Panc1 (cell line): Measurements from ENCODE around the gene ENTREP3. TPM values are rescaled to one million over a fixed set of nuclear protein-coding genes. Genes with fewer than 3 reads are reported as not detected.

Source experiments
- ATAC-seq: fragments of 200-7000 bp; cut with Tn5 transposase; 2 replicates; pipeline ENCODE4 v1.9.1; 2020; ENCODE audit warnings: mild to moderate bottlenecking, moderate library complexity
- Bru-seq: library from RNA; stranded (reverse); fragments of 400-500 nt; gene quantifications from one replicate; lab custom pipeline; 2021; lab: Mats Ljungman, UMichigan
- BruChase-seq, 2 experiments: library from RNA; stranded (reverse); fragments of 400-500 nt; gene quantifications; one replicate each; lab custom pipeline; 2021; lab: Mats Ljungman, UMichigan
- BruUV-seq: library from RNA; stranded (reverse); fragments of 400-500 nt; replicated peaks from 2 replicates; lab custom pipeline; 2021; lab: Mats Ljungman, UMichigan
- CTCF ChIA-PET: fragments of 300-600 bp; sonication (Branson Sonifier 250); formaldehyde crosslinking; loops from one replicate; lab custom pipeline; 2022; ENCODE audit warnings: antibody characterized with exemption; lab: Charles Lee
- POLR2A ChIA-PET: fragments of 300-600 bp; sonication (Branson Sonifier 250); formaldehyde crosslinking; loops from one replicate; lab custom pipeline; 2022; ENCODE audit warnings: antibody characterized with exemption; lab: Charles Lee
- DNase-seq: peaks from one replicate; pipeline ENCODE4 v3.0.0-alpha.2; 2010; ENCODE audit warnings: low read depth, low spot score
- H3K27ac ChIP-seq: 2 replicates; pipeline ENCODE4 v1.5.1; 2011; ENCODE audit warnings: mild to moderate bottlenecking, low read length, inconsistent platforms
- H3K27me3 ChIP-seq: fragments of 200-500 bp; sonication (Bioruptor generic); 2 replicates; pipeline ENCODE4 v1.6.0; 2014; ENCODE audit warnings: low read length, inconsistent platforms; ENCODE audit not compliant: control insufficient read depth, insufficient read depth
- H3K36me3 ChIP-seq: fragments of 200-500 bp; sonication (Bioruptor generic); 2 replicates; pipeline ENCODE4 v1.5.1; 2014; ENCODE audit warnings: inconsistent platforms, mild to moderate bottlenecking, low read length, moderate library complexity; ENCODE audit not compliant: control insufficient read depth, insufficient read depth
- H3K4me1 ChIP-seq: 2 replicates; pipeline ENCODE4 v1.5.1; 2011; ENCODE audit warnings: inconsistent platforms, mild to moderate bottlenecking, low read length, moderate library complexity; ENCODE audit not compliant: control insufficient read depth, insufficient read depth
- H3K4me3 ChIP-seq, 2 experiments: 2 replicates each; pipeline ENCODE4 v1.5.1; 2011 to 2012; ENCODE audit warnings: low read depth in 2 of 2, low read length in 2 of 2, mild to moderate bottlenecking in 2 of 2, inconsistent platforms in 1 of 2, moderate library complexity in 1 of 2
- H3K9me3 ChIP-seq: fragments of 200-500 bp; sonication (Bioruptor generic); 2 replicates; pipeline ENCODE4 v1.5.1; 2014; ENCODE audit warnings: low read depth, mild to moderate bottlenecking, inconsistent platforms, low read length, moderate library complexity; ENCODE audit not compliant: control insufficient read depth, insufficient read depth
- CTCF ChIP-seq: fragments of 450-650 bp; IDR thresholded peaks from 2 replicates; pipeline ENCODE4 v1.5.1; 2017; ENCODE audit warnings: mild to moderate bottlenecking
- POLR2AphosphoS5 ChIP-seq: IDR thresholded peaks from 2 replicates; pipeline ENCODE4 v1.6.1; 2012; ENCODE audit warnings: mild to moderate bottlenecking, low read depth, low read length, moderate library complexity
- REST ChIP-seq, 2 experiments: IDR thresholded peaks; 2 replicates each; pipeline ENCODE4 v1.6.1; 2011 to 2012; ENCODE audit warnings: low read depth in 2 of 2, control low read depth in 1 of 2, low read length in 1 of 2, mild to moderate bottlenecking in 1 of 2, moderate library complexity in 1 of 2; ENCODE audit not compliant: insufficient read depth in 1 of 2
- SIN3A ChIP-seq: IDR thresholded peaks from 2 replicates; pipeline ENCODE4 v1.6.1; 2012; ENCODE audit warnings: low read depth, mild to moderate bottlenecking, low read length, moderate library complexity, borderline replicate concordance; ENCODE audit not compliant: insufficient read depth
- TCF7L2 ChIP-seq: IDR thresholded peaks from 2 replicates; pipeline ENCODE4 v1.6.1; 2011; ENCODE audit warnings: mild to moderate bottlenecking, low read depth, low read length, inconsistent platforms
- in situ Hi-C: cut with HindIII; loops from 2 replicates; pipeline ENCODE4 v1.10.0; 2016; ENCODE audit warnings: low sequenced_read_pairs, low pct_unique_long_range_greater_than_20kb
- intact Hi-C: fragments of 100-400 bp; cut with micrococcal nuclease; formaldehyde crosslinking; loops from one replicate; pipeline ENCODE4 v1.10.0; 2022; ENCODE audit not compliant: unreplicated experiment
- long read RNA-seq: library from polyadenylated mRNA; unstranded; transcript quantifications from one replicate; pipeline ENCODE4 v2.0.0, GENCODE V29; 2021; ENCODE audit not compliant: unreplicated experiment
- polyA plus RNA-seq: library from polyadenylated mRNA; unstranded; fragments of >200 nt; gene quantifications from one replicate; pipeline ENCODE4 v1.2.1, GENCODE V29; 2012; ENCODE audit warnings: missing spikeins; ENCODE audit not compliant: insufficient read length
- total RNA-seq: library from RNA; stranded (reverse); gene quantifications from one replicate; pipeline ENCODE4 v1.2.1, GENCODE V29; 2021; ENCODE audit not compliant: unreplicated experiment

Gene ENTREP3
- total RNA-seq (94.7 TPM), Bru-seq, nascent RNA (percentile 51 among the genes with signal in this experiment), BruChase-seq, experiment 1, labeled RNA remaining after a 2-hour chase (percentile 62 among the genes with signal in this experiment), BruChase-seq, experiment 2, labeled RNA remaining after a 6-hour chase (percentile 78 among the genes with signal in this experiment)
- polyA plus RNA-seq, result 122 TPM
- long read RNA-seq, partial matches to known transcripts, result 41 of 81 reads
- long read RNA-seq, other reads (novel, unspliced or antisense), result 34 of 81 reads

GRCh38 chr1:155255243-155256007 lies at the start of gene ENTREP3:
TSS of gene ENTREP3 (minus strand) at chr1:155255483. CDS start at chr1:155254877, 606 bp downstream.
- no peaks in the 10 kb centered on the region for H3K9me3 ChIP-seq
- in situ Hi-C loops, result no loop called here
- peaks cover 9% of the 10 kb centered on the region for H3K4me1 ChIP-seq
- no TSS peak for BruUV-seq
- no peak for DNase-seq
- no peaks in the 10 kb centered on the region for H3K27me3 ChIP-seq
- ChIA-PET POLR2A (no interaction called here), CTCF (interaction anchor here (0.6 kb wide), 1 partner anchor 308 kb away, joined by 4 read pairs; no protein-coding TSS in a partner anchor)
- peak within 1 kb of the TSS; percentile 72 to 77 for H3K4me3 ChIP-seq
- TF ChIP-seq CTCF (no peak), REST (IDR thresholded peaks at IDR 0.05; ENCODE audit: insufficient read depth in 1 of 2, low read depth in 2 of 2, low read length in 1 of 2) (0 out of 4 replicates have a peak, but pooled peaks of 1 of the 2 experiments have one; percentile 9), TCF7L2 (no peak), POLR2AphosphoS5 (peak; percentile 74), SIN3A (peak; percentile 74; the same call in 1 of the 2 replicates)
- intact Hi-C loops, result no loop called here
- peaks cover 5% of the 10 kb centered on the region for H3K36me3 ChIP-seq
- peak; percentile 87 for ATAC-seq
- H3K27ac ChIP-seq, result peak within 1 kb of the TSS; percentile 87

GRCh38 chr1:155304558-155305063 lies 49.3 kb upstream of the ENTREP3 start:
- ATAC-seq (no peak), DNase-seq (no peak)
- Histone ChIP-seq H3K27ac (no peak overlapping the region), H3K4me3 (no peak overlapping the region), H3K4me1 (peaks cover 4% of the 10 kb centered on the region; the same call in 1 of the 2 replicates), H3K36me3 (peaks cover 7% of the 10 kb centered on the region; the same call in 1 of the 2 replicates), H3K9me3 (no peaks in the 10 kb centered on the region), H3K27me3 (no peaks in the 10 kb centered on the region)
- intact Hi-C loops (no loop called here), in situ Hi-C loops (no loop called here)
- CTCF ChIA-PET, result no interaction called here
- POLR2A ChIA-PET, result no interaction called here
- TF ChIP-seq POLR2AphosphoS5 (no peak), CTCF (no peak), REST (IDR thresholded peaks at IDR 0.05; ENCODE audit: insufficient read depth in 1 of 2, low read depth in 2 of 2, low read length in 1 of 2) (no peak), SIN3A (no peak), TCF7L2 (no peak)
- no TSS peak for BruUV-seq
